HG02840 (cell line): ENCODE measurements around the gene SLC15A4.

ENCODE experiments used
- ATAC-seq: cut with Tn5 transposase; IDR thresholded peaks from one replicate; pipeline ENCODE4 v1.9.1; 2021; ENCODE audit warnings: mild to moderate bottlenecking, moderate library complexity, moderate number of reproducible peaks; ENCODE audit not compliant: unreplicated experiment, low FRiP score

SLC15A4 gene

GRCh38 chr12:128766738-128767501, 56.8 kb downstream of the SLC15A4 start:
- ATAC-seq, result no peak

- ATAC-seq, result no peak
These were observed 60.4 kb downstream of the SLC15A4 start for GRCh38 chr12:128763395-128763794.

GRCh38 chr12:128761379-128761790, 62.4 kb downstream of the SLC15A4 start:
- ATAC-seq, result no peak

GRCh38 chr12:128755566-128755965, 68.2 kb downstream of the SLC15A4 start:
- ATAC-seq, result no peak

GRCh38 chr12:128754275-128754674, 69.5 kb downstream of the SLC15A4 start:
- no peak for ATAC-seq

- ATAC-seq, result no peak
These were observed 70.3 kb downstream of the SLC15A4 start for GRCh38 chr12:128753438-128753837.

- ATAC-seq, result no peak
These were observed 71.4 kb downstream of the SLC15A4 start for GRCh38 chr12:128752386-128752785.

GRCh38 chr12:128747441-128747840, 76.3 kb downstream of the SLC15A4 start:
- ATAC-seq, result no peak

- ATAC-seq, result no peak
These were observed 77.7 kb downstream of the SLC15A4 start for GRCh38 chr12:128745772-128746689.

- ATAC-seq, result no peak
These were observed 79.8 kb downstream of the SLC15A4 start for GRCh38 chr12:128743916-128744315.
